Astrocyte (in vitro differentiated cells and primary cell): Measurements from ENCODE around the gene ABHD5.

Source experiments
- CTCF ChIP-seq: IDR thresholded peaks from 2 replicates; pipeline ENCODE4 v1.5.1; 2011; ENCODE audit warnings: low read depth, mild to moderate bottlenecking, inconsistent platforms, low read length, moderate library complexity; ENCODE audit not compliant: insufficient read depth
- EZH2 ChIP-seq: IDR thresholded peaks from 2 replicates; pipeline ENCODE4 v1.6.1; 2012; ENCODE audit warnings: mild to moderate bottlenecking, low read length, inconsistent platforms; ENCODE audit not compliant: insufficient read depth

DNA sequence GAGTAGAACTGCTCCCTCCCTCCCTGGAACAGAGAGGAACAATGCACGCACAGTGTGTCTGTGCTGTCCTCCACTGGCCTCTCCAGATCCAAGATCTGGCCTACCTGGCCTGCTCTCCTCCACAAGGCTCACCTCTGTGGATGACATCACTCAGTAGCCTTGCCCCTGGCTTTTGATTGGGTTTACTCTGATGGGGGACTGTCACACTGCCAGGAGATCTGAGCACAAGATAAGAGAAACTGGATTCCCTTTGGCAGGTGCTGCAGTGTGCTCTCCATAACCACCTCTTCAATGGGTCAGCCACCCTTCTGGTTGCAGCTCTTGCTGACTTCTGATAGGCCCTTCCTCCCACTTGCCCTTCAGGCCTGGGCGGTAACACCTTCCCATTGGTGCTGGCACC, 46.3 kb upstream of the ABHD5 start:
- no peak for TF ChIP-seq EZH2
- no peak for TF ChIP-seq CTCF
